ENCODE data around the gene MRTFB.

- TF ChIP-seq FOXM1 (IDR thresholded peaks at IDR 0.05; ENCODE audit: borderline replicate concordance) (no peak), SP1 (IDR thresholded peaks at IDR 0.05) (no peak)
Observed at GRCh38 chr16:14070555-14070876, 603 bp upstream of the MRTFB start.

All from HEK293T (cell line).